Neural cell (in vitro differentiated cells): Measurements from ENCODE around the gene BTG4. TPM values are rescaled to one million over a fixed set of nuclear protein-coding genes. Genes with fewer than 3 reads are reported as not detected.

ENCODE experiments used
- H2AFZ ChIP-seq: fragments of 200-600, 300-800 bp; sonication (generic), shearing (Covaris generic); 2 replicates; pipeline ENCODE4 v1.6.0; 2014; ENCODE audit warnings: low read depth, mild to moderate bottlenecking, antibody characterized with exemption, low read length, moderate library complexity
- H3F3A ChIP-seq: fragments of 200-600 bp; shearing (Covaris generic); 2 replicates; pipeline ENCODE4 v1.6.1; 2016; ENCODE audit warnings: mild to moderate bottlenecking, moderate library complexity, mixed read lengths, antibody characterized with exemption, low read length; ENCODE audit not compliant: insufficient read depth, poor library complexity, severe bottlenecking
- H3K27ac ChIP-seq: fragments of 200-600, 300-800 bp; sonication (generic), shearing (Covaris generic); 2 replicates; pipeline ENCODE4 v1.5.1; 2014; ENCODE audit warnings: mild to moderate bottlenecking, low read length, moderate library complexity
- H3K27me3 ChIP-seq: fragments of 300-800, 200-600 bp; sonication (generic), shearing (Covaris generic); 2 replicates; pipeline ENCODE4 v1.6.0; 2014; ENCODE audit warnings: mild to moderate bottlenecking, low read depth, low read length, moderate library complexity; ENCODE audit not compliant: insufficient read depth
- H3K36me3 ChIP-seq: fragments of 300-800, 200-600 bp; sonication (generic), shearing (Covaris generic); 2 replicates; pipeline ENCODE4 v1.5.1; 2014; ENCODE audit warnings: mild to moderate bottlenecking, antibody characterized with exemption, low read length, moderate library complexity; ENCODE audit not compliant: insufficient read depth
- H3K4me2 ChIP-seq: fragments of 300-800, 200-600 bp; sonication (generic), shearing (Covaris generic); 2 replicates; pipeline ENCODE4 v1.6.0; 2014; ENCODE audit warnings: mild to moderate bottlenecking, low read length
- H3K4me3 ChIP-seq: fragments of 300-800, 200-600 bp; sonication (generic), shearing (Covaris generic); 2 replicates; pipeline ENCODE4 v1.5.1; 2014; ENCODE audit warnings: mild to moderate bottlenecking, low read length, moderate library complexity
- H3K79me2 ChIP-seq: fragments of 200-600 bp; shearing (Covaris generic); replicated peaks from 2 replicates; pipeline ENCODE4 v1.6.0; 2014; ENCODE audit warnings: mild to moderate bottlenecking, low read length, moderate library complexity; ENCODE audit not compliant: insufficient read depth
- H3K9ac ChIP-seq: fragments of 300-800, 200-600 bp; sonication (generic), shearing (Covaris generic); 2 replicates; pipeline ENCODE4 v1.6.1; 2016; ENCODE audit warnings: mild to moderate bottlenecking, low read length, mixed read lengths
- H3K9me2 ChIP-seq: fragments of 200-600 bp; shearing (Covaris generic); 2 replicates; pipeline ENCODE4 v1.6.1; 2016; ENCODE audit warnings: mild to moderate bottlenecking, low read length, mixed read lengths; ENCODE audit not compliant: insufficient read depth
- H3K9me3 ChIP-seq: fragments of 200-600, 300-800 bp; sonication (generic), shearing (Covaris generic); 2 replicates; pipeline ENCODE4 v1.6.1; 2016; ENCODE audit warnings: mild to moderate bottlenecking, mixed run types, low read length, moderate library complexity, mixed read lengths
- H4K20me1 ChIP-seq: fragments of 200-600 bp; shearing (Covaris generic); 2 replicates; pipeline ENCODE4 v1.6.1; 2016; ENCODE audit warnings: mild to moderate bottlenecking, mixed run types; ENCODE audit not compliant: insufficient read depth
- EP300 ChIP-seq: fragments of 450-650 bp; conservative IDR thresholded peaks from 2 replicates; pipeline ENCODE4 v1.6.1; 2014; ENCODE audit warnings: antibody characterized with exemption, mild to moderate bottlenecking, moderate library complexity; ENCODE audit not compliant: poor library complexity, severe bottlenecking
- EZH2 ChIP-seq: fragments of 200-600, 300-800 bp; shearing (Covaris generic), sonication (generic); IDR thresholded peaks from 2 replicates; pipeline ENCODE4 v1.6.1; 2014; ENCODE audit warnings: antibody characterized with exemption, low read length, borderline replicate concordance, mild to moderate bottlenecking; ENCODE audit not compliant: insufficient read depth, poor library complexity, severe bottlenecking
- MXI1 ChIP-seq: fragments of 450-650 bp; conservative IDR thresholded peaks from 2 replicates; pipeline ENCODE4 v1.6.1; 2014; ENCODE audit warnings: antibody characterized with exemption, mild to moderate bottlenecking; ENCODE audit not compliant: poor library complexity, severe bottlenecking
- POLR2AphosphoS5 ChIP-seq: IDR thresholded peaks from 2 replicates; pipeline ENCODE4 v1.6.1; 2012
- RAD21 ChIP-seq: fragments of 450-650 bp; conservative IDR thresholded peaks from 2 replicates; pipeline ENCODE4 v1.6.1; 2014; ENCODE audit warnings: antibody characterized with exemption, mild to moderate bottlenecking, moderate library complexity
- SMC3 ChIP-seq: fragments of 450-650 bp; conservative IDR thresholded peaks from 2 replicates; pipeline ENCODE4 v1.6.1; 2014; ENCODE audit warnings: antibody characterized with exemption, mild to moderate bottlenecking, moderate library complexity; ENCODE audit not compliant: poor library complexity
- TAF1 ChIP-seq: IDR thresholded peaks from 2 replicates; pipeline ENCODE4 v1.6.1; 2012; ENCODE audit warnings: low read depth
- polyA plus RNA-seq: library from polyadenylated mRNA; depleted of rRNA; stranded (reverse); fragments of >200 nt; gene quantifications from 2 replicates; pipeline ENCODE4 v1.2.3, GENCODE V29; 2014
- TF ChIP-seq, protein P1 (sequence below): fragments of 450-650 bp; IDR thresholded peaks from 2 replicates; pipeline ENCODE4 v1.5.1; 2014; ENCODE audit warnings: antibody characterized with exemption, mild to moderate bottlenecking, moderate library complexity; ENCODE audit not compliant: poor library complexity, severe bottlenecking
- TF ChIP-seq, protein P2 (sequence below): IDR thresholded peaks from 2 replicates; pipeline ENCODE4 v1.6.1; 2012; ENCODE audit warnings: borderline replicate concordance

Gene BTG4
- polyA plus RNA-seq, 1 donor from 2014 or later: not detected

DNA sequence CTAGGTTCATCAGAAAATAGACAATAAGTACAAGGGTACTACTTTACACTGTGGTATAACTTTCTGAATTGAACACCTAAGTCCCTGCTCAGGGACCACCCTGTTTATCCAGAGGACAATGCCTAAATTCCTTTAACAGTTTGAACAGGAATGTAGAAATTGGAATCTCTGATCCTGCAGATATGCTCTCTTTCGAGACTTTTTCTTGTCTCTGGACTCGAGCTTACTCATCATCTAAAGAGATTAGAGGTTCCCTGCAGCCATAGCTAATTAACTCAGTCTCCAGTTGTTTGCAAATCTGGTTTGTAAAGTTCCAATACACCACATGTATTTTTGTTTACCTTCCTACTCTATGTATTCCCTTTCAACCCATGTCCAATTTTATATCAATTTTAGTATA, 3.4 kb upstream of the BTG4 start:
- H3K79me2 ChIP-seq: no peaks in the 10 kb centered on the region
- H3K27ac ChIP-seq: no peak overlapping the region
- no peaks in the 10 kb centered on the region for H3F3A ChIP-seq
- H3K4me2 ChIP-seq: no peak overlapping the region
- no peaks in the 10 kb centered on the region for H3K36me3 ChIP-seq
- no peaks in the 10 kb centered on the region for H3K9me3 ChIP-seq
- H4K20me1 ChIP-seq: no peaks in the 10 kb centered on the region
- H3K9ac ChIP-seq: no peak overlapping the region
- H3K9me2 ChIP-seq: no peaks in the 10 kb centered on the region
- no peak for TF ChIP-seq EZH2
- no peak for TF ChIP-seq RAD21
- no peak for TF ChIP-seq EP300
- no peak for TF ChIP-seq MXI1
- no peak for TF ChIP-seq POLR2AphosphoS5
- TF ChIP-seq TAF1: no peak
- TF ChIP-seq, protein P1, sequence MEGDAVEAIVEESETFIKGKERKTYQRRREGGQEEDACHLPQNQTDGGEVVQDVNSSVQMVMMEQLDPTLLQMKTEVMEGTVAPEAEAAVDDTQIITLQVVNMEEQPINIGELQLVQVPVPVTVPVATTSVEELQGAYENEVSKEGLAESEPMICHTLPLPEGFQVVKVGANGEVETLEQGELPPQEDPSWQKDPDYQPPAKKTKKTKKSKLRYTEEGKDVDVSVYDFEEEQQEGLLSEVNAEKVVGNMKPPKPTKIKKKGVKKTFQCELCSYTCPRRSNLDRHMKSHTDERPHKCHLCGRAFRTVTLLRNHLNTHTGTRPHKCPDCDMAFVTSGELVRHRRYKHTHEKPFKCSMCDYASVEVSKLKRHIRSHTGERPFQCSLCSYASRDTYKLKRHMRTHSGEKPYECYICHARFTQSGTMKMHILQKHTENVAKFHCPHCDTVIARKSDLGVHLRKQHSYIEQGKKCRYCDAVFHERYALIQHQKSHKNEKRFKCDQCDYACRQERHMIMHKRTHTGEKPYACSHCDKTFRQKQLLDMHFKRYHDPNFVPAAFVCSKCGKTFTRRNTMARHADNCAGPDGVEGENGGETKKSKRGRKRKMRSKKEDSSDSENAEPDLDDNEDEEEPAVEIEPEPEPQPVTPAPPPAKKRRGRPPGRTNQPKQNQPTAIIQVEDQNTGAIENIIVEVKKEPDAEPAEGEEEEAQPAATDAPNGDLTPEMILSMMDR: no peak
- no peak for TF ChIP-seq SMC3
- TF ChIP-seq, protein P2, sequence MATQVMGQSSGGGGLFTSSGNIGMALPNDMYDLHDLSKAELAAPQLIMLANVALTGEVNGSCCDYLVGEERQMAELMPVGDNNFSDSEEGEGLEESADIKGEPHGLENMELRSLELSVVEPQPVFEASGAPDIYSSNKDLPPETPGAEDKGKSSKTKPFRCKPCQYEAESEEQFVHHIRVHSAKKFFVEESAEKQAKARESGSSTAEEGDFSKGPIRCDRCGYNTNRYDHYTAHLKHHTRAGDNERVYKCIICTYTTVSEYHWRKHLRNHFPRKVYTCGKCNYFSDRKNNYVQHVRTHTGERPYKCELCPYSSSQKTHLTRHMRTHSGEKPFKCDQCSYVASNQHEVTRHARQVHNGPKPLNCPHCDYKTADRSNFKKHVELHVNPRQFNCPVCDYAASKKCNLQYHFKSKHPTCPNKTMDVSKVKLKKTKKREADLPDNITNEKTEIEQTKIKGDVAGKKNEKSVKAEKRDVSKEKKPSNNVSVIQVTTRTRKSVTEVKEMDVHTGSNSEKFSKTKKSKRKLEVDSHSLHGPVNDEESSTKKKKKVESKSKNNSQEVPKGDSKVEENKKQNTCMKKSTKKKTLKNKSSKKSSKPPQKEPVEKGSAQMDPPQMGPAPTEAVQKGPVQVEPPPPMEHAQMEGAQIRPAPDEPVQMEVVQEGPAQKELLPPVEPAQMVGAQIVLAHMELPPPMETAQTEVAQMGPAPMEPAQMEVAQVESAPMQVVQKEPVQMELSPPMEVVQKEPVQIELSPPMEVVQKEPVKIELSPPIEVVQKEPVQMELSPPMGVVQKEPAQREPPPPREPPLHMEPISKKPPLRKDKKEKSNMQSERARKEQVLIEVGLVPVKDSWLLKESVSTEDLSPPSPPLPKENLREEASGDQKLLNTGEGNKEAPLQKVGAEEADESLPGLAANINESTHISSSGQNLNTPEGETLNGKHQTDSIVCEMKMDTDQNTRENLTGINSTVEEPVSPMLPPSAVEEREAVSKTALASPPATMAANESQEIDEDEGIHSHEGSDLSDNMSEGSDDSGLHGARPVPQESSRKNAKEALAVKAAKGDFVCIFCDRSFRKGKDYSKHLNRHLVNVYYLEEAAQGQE: no peak
- no peak overlapping the region for H2AFZ ChIP-seq
- H3K27me3 ChIP-seq: peaks cover 46% of the 10 kb centered on the region
- H3K4me3 ChIP-seq: no peak overlapping the region

DNA sequence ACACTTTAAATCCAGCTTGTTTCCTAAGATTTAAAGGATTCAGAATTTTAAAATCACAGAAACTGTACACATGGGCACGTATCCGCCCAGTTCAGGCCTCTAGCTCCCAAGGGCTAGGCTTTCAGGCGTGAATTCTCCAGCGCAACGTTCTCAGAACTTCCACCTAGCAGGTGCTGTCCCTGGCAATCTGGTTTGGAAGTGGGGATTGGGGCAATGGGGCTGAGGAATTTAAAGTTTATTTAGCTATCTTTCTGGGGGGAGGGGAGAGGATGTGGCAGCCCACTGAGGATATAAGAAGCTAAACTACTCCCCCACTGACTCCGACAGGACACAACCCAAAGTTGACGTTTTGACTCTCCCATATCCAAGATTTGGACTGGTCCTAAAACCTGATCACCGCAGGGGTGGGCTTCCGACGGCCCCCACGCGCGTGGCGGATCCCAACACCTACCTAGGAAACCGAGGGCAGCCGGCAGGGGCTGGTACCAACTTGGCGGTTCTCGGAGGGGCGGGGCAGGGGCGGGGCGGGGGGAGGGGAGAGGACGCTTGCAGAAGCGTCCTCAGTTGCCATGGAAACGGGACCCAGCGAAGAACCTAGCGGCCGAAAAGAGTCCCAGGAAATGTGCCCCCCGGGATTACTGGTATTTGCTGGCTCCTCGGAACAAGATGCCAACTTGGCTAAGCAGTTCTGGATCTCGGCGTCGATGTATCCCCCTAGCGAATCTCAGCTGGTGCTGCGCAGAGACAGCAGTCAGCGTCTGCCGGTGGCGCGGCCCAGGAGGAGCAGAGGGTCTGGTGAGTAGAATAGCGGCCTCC, 2.2 kb upstream of the BTG4 start, which contains the start of gene HOATZ:
Gene HOATZ, plus strand, starts transcription at position 563 of the 816 bp plus-strand sequence. Its CDS starts 7 bp downstream, at position 570.
- Histone ChIP-seq H4K20me1 (no peaks in the 10 kb centered on the region), H3K36me3 (no peaks in the 10 kb centered on the region), H3K79me2 (no peaks in the 10 kb centered on the region), H3K27me3 (peaks cover 46% of the 10 kb centered on the region), H3K9me2 (no peaks in the 10 kb centered on the region), H3K27ac (no peak within 1 kb of the TSS), H3K9me3 (no peaks in the 10 kb centered on the region), H2AFZ (no peak within 1 kb of the TSS), H3K4me3 (peak within 1 kb of the TSS; percentile 56), H3K9ac (no peak within 1 kb of the TSS), H3K4me2 (no peak within 1 kb of the TSS), H3F3A (no peaks in the 10 kb centered on the region)
- TF ChIP-seq, protein P1: peak; percentile 17
- no peak for TF ChIP-seq TAF1
